Sigmoid colon (tissue), 4 donors: ENCODE measurements around the gene UBIAD1.

Experiments
- CTCF ChIP-seq, 4 experiments: fragments of 450-650 bp in 3 of 4; fragments of 200-600 bp in 1 of 4; IDR thresholded peaks; one replicate each; pipeline ENCODE4 v1.5.1; 2016 to 2019; ENCODE audit warnings: antibody characterized with exemption in 4 of 4, mild to moderate bottlenecking in 3 of 4, moderate library complexity in 2 of 4
- POLR2AphosphoS5 ChIP-seq, 4 donors: sonication (generic); formaldehyde crosslinking; IDR thresholded peaks; one replicate each; pipeline ENCODE4 v1.6.1; 2017; ENCODE audit warnings: antibody characterized with exemption in 4 of 4

GRCh38 chr1:11284784-11285183, 11.8 kb downstream of the UBIAD1 start:
- TF ChIP-seq POLR2AphosphoS5 (IDR thresholded peaks at IDR 0.05) (no peak), CTCF (IDR thresholded peaks at IDR 0.05) (no peak)
